Suprapubic skin (tissue), 4 donors: ENCODE measurements around the gene CDH13.

Source experiments
- CTCF ChIP-seq, 2 donors: fragments of 200-600 bp in 1 of 2; fragments of 450-650 bp in 1 of 2; sonication (generic) in 1 of 2; IDR thresholded peaks; one replicate each; pipeline ENCODE4 v1.5.1; 2016 to 2019; ENCODE audit warnings: antibody characterized with exemption in 2 of 2, mild to moderate bottlenecking in 1 of 2, moderate library complexity in 1 of 2
- POLR2A ChIP-seq, 2 donors: fragments of 450-650 bp; IDR thresholded peaks; one replicate each; pipeline ENCODE4 v1.6.1; 2017; ENCODE audit warnings: antibody characterized with exemption in 2 of 2, mild to moderate bottlenecking in 2 of 2, moderate library complexity in 2 of 2
- POLR2AphosphoS5 ChIP-seq, 3 donors: sonication (generic); formaldehyde crosslinking; IDR thresholded peaks; one replicate each; pipeline ENCODE4 v1.6.1; 2017; ENCODE audit warnings: antibody characterized with exemption in 3 of 3

GRCh38 chr16:83791916-83792315 is 1165.1 kb downstream of the CDH13 start:
- TF ChIP-seq CTCF (IDR thresholded peaks at IDR 0.05) (no peak), POLR2A (IDR thresholded peaks at IDR 0.05) (no peak), POLR2AphosphoS5 (IDR thresholded peaks at IDR 0.05) (no peak)
